ENCODE measurements around the gene PAQR3. TPM values are rescaled to one million over a fixed set of nuclear protein-coding genes. Genes with fewer than 3 reads are reported as not detected.
"Not testable (repeated sequence)": the region's sequence is repeated elsewhere in the genome, so short reads cannot be mapped to it uniquely, and the experiment has no call there.

Gene PAQR3
- total RNA-seq, 3 donors from 2014 or later = 11.3 to 15.8 (median 14.9) TPM

- ATAC-seq = no peak
- TF ChIP-seq, protein P1, sequence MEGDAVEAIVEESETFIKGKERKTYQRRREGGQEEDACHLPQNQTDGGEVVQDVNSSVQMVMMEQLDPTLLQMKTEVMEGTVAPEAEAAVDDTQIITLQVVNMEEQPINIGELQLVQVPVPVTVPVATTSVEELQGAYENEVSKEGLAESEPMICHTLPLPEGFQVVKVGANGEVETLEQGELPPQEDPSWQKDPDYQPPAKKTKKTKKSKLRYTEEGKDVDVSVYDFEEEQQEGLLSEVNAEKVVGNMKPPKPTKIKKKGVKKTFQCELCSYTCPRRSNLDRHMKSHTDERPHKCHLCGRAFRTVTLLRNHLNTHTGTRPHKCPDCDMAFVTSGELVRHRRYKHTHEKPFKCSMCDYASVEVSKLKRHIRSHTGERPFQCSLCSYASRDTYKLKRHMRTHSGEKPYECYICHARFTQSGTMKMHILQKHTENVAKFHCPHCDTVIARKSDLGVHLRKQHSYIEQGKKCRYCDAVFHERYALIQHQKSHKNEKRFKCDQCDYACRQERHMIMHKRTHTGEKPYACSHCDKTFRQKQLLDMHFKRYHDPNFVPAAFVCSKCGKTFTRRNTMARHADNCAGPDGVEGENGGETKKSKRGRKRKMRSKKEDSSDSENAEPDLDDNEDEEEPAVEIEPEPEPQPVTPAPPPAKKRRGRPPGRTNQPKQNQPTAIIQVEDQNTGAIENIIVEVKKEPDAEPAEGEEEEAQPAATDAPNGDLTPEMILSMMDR (IDR thresholded peaks at IDR 0.05) = no peak
- no peak for DNase-seq
- H3K9me3 ChIP-seq = no peaks in the 10 kb centered on the region
- H3K4me1 ChIP-seq (ENCODE audit: low read depth) = peaks cover 4% of the 10 kb centered on the region
- H3K4me3 ChIP-seq = no peak overlapping the region
- intact Hi-C loops (cut with DNase I, micrococcal nuclease) = no loop called here
- H3K36me3 ChIP-seq (ENCODE audit: low read depth) = no peaks in the 10 kb centered on the region
Observed at GRCh38 chr4:78928835-78929234, 10.4 kb downstream of the PAQR3 start.

DNA sequence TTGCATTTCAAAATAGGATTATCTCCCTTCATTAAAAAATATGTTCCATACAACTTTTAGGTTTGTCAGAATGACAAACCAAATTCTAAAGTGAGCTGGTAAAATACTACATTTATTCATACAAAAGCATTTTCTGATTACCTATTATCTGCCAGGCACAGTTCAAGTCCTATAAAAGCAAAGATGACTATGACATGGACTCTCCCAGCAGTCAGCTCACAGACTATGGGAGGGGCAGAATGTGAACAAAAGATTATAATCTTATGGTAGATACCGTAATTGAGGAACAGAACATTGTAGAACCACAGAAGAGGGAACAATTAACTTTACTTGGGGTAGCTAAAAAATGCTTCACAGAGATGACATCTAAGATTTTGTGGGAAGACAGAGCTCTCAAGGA is 12.4 kb downstream of the PAQR3 start:
- no peak for DNase-seq
- ATAC-seq = peak; percentile 83
- intact Hi-C loops (cut with DNase I, micrococcal nuclease) = no loop called here
- TF ChIP-seq, protein P1 (IDR thresholded peaks at IDR 0.05) = no peak
- no peak overlapping the region for H3K4me3 ChIP-seq
- H3K9me3 ChIP-seq = no peaks in the 10 kb centered on the region
- no peaks in the 10 kb centered on the region for H3K36me3 ChIP-seq (ENCODE audit: low read depth)
- peaks cover 7% of the 10 kb centered on the region for H3K4me1 ChIP-seq (ENCODE audit: low read depth)

DNA sequence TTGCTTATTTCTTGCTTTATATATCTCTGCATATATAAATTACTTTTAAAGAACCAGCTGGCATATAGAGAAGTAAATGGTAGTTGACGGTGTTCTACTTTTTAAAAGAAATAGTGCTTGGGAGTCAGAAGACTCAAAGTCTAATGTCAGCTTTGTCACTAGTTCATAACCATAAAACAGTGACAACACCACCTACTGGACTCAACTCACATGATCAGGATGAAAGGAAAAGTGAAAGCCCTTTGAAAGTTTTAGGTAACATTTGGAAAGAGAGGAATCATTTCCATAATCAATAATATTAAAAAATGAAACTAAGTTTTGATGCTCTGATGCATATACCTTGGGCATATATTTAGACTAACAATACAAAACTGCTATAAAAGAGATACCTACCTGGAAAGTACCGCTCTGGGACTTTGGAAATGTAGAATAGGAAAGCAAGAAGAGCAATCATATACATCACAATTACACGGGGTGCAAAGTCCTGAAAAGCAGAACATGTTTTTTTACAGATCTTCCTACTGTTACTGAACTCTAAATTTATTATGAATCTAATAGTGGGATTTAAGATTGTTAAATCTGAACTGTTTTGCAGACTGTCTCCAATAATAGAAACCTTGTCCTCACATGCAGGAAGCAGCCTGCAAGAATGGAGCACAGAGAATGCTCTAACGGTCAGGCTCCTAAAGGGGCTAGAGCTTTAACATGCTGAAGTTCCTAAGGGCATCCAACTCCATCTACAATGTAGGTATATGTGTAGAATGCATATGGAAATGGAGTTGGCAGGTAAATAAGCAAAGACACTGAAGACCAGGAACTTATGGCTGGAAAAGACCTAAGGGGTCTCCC is 15.6 kb downstream of the PAQR3 start:
- H3K4me1 ChIP-seq (ENCODE audit: low read depth) = peaks cover 7% of the 10 kb centered on the region
- no peak overlapping the region for H3K4me3 ChIP-seq
- no peaks in the 10 kb centered on the region for H3K9me3 ChIP-seq
- TF ChIP-seq, protein P1 (IDR thresholded peaks at IDR 0.05) = no peak
- ATAC-seq = peak; percentile 90
- no peaks in the 10 kb centered on the region for H3K36me3 ChIP-seq (ENCODE audit: low read depth)
- peak in 1 of 3 donors; percentile 24 for DNase-seq
- intact Hi-C loops (cut with DNase I, micrococcal nuclease) = no loop called here

DNA sequence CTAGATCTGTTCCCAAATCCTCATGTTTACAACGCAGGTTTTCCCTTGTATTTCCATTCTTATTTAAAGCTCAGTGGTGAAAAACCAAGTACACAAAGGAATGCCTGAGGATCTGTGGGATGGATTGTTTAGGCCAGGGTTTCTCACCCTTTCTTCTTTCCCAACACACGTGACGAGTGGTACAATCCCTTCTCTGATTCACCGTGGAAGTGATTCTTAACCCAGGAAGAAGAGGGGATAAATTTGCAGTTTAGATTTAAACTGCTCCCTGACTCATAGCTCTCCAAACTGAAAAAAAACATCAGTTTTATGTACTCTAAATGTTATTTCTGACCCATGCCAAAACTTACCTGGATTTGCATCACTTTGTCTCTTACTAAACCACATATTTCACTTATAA is 17.0 kb downstream of the PAQR3 start:
- TF ChIP-seq, protein P1 (IDR thresholded peaks at IDR 0.05) = no peak
- no peak for DNase-seq
- Histone ChIP-seq H3K9me3 (no peaks in the 10 kb centered on the region), H3K4me1 (ENCODE audit: low read depth) (peaks cover 7% of the 10 kb centered on the region), H3K36me3 (ENCODE audit: low read depth) (no peaks in the 10 kb centered on the region), H3K4me3 (no peak overlapping the region)
- no peak for ATAC-seq
- intact Hi-C loops (cut with DNase I, micrococcal nuclease) = no loop called here

- TF ChIP-seq, protein P1 (IDR thresholded peaks at IDR 0.05) = no peak
- Histone ChIP-seq H3K4me3 (no peak overlapping the region), H3K4me1 (ENCODE audit: low read depth) (no peaks in the 10 kb centered on the region), H3K9me3 (no peaks in the 10 kb centered on the region), H3K36me3 (ENCODE audit: low read depth) (no peaks in the 10 kb centered on the region)
- ATAC-seq (no peak), DNase-seq (no peak)
- intact Hi-C loops (cut with DNase I, micrococcal nuclease) = no loop called here
Observed at GRCh38 chr4:78910612-78911011, 28.6 kb downstream of the PAQR3 start.

DNA sequence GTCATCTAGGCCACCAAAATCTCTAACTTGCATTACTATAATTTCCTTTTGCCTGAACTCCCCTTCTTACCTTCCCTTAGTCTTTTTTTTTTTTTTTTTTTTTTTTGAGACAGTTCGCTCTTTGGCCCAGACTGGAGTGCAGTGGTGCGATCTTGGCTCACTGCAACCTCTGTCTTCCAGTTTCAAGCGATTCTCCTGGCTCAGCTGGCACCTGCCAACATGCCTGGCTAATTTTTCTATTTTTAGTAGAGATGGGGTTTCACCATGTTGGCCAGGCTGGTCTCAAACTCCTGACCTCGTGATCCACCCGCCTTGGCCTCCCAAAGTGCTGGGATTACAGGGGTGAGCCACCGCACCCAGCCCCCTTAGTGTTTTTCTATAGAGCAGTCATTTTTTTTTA is 30.3 kb downstream of the PAQR3 start:
- H3K4me3 ChIP-seq; H3K4me1 ChIP-seq (ENCODE audit: low read depth); intact Hi-C loops (cut with DNase I, micrococcal nuclease); ATAC-seq; H3K9me3 ChIP-seq; H3K36me3 ChIP-seq (ENCODE audit: low read depth); DNase-seq: not testable (repeated sequence)
